Stomach (tissue), 4 donors: ENCODE data around the gene LMNB1.

ENCODE experiments used
- POLR2A ChIP-seq, 4 donors: fragments of 450-650 bp; IDR thresholded peaks; one replicate each; pipeline ENCODE4 v1.6.1; 2016; ENCODE audit warnings: antibody characterized with exemption in 4 of 4, control low read depth in 2 of 4, mild to moderate bottlenecking in 1 of 4, moderate library complexity in 1 of 4
- POLR2AphosphoS5 ChIP-seq, 3 donors: sonication (generic); formaldehyde crosslinking; IDR thresholded peaks; one replicate each; pipeline ENCODE4 v1.6.1; 2016; ENCODE audit warnings: antibody characterized with exemption in 3 of 3
- TF ChIP-seq, protein P1 (sequence below), 7 experiments: fragments of 450-650 bp in 4 of 7; fragments of 200-600 bp in 3 of 7; sonication (generic) in 3 of 7; IDR thresholded peaks; one replicate each; pipeline ENCODE4 v1.5.1; 2016 to 2019; ENCODE audit warnings: antibody characterized with exemption in 7 of 7, control low read depth in 2 of 7, mild to moderate bottlenecking in 1 of 7

DNA sequence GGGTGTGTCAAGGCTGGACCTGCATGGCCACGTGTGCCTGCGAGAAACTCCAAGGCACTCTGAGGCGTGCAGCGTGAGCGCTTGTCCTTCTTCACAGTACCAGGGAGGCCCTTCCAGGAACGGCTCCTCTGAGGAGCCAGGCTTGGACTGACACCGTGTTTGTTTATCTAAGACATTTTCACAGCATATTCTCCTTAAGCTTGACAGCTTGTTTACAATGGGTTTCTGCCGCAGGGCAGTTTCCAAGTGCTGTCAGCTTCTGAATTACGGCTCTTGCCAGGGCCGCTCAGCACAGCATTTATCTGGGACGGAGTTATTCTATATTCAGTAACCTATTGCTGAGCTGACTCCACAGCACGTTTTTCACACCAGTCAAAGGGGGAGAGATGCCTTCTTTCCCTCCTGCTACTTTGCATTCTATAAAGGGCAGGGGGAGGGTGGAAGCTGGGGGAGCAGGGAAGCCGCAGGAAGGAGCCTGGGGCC, 98.4 kb downstream of the LMNB1 start:
- no peak for TF ChIP-seq POLR2AphosphoS5 (IDR thresholded peaks at IDR 0.05)
- TF ChIP-seq, protein P1, sequence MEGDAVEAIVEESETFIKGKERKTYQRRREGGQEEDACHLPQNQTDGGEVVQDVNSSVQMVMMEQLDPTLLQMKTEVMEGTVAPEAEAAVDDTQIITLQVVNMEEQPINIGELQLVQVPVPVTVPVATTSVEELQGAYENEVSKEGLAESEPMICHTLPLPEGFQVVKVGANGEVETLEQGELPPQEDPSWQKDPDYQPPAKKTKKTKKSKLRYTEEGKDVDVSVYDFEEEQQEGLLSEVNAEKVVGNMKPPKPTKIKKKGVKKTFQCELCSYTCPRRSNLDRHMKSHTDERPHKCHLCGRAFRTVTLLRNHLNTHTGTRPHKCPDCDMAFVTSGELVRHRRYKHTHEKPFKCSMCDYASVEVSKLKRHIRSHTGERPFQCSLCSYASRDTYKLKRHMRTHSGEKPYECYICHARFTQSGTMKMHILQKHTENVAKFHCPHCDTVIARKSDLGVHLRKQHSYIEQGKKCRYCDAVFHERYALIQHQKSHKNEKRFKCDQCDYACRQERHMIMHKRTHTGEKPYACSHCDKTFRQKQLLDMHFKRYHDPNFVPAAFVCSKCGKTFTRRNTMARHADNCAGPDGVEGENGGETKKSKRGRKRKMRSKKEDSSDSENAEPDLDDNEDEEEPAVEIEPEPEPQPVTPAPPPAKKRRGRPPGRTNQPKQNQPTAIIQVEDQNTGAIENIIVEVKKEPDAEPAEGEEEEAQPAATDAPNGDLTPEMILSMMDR (IDR thresholded peaks at IDR 0.05), result no peak
- no peak for TF ChIP-seq POLR2A (IDR thresholded peaks at IDR 0.05)
